GM23338 (cell line): Measurements from ENCODE around the gene PRPF39. TPM values are rescaled to one million over a fixed set of nuclear protein-coding genes. Genes with fewer than 3 reads are reported as not detected.

Source experiments
- ATAC-seq: fragments of 200-7000 bp; cut with Tn5 transposase; 3 replicates; pipeline ENCODE4 v1.9.1; 2020
- DNase-seq: peaks from one replicate; pipeline ENCODE4 v3.0.0-alpha.2; 2015; ENCODE audit warnings: low spot score
- H2AFZ ChIP-seq: fragments of 200-600 bp; sonication (generic); 2 replicates; pipeline ENCODE4 v1.8.0; 2016; ENCODE audit warnings: antibody characterized with exemption, mild to moderate bottlenecking, moderate library complexity
- H3F3A ChIP-seq: fragments of 200-600 bp; sonication (generic); replicated peaks from 2 replicates; pipeline ENCODE4 v1.8.0; 2017; ENCODE audit warnings: antibody characterized with exemption, mixed run types, low read depth
- H3K27ac ChIP-seq: fragments of 200-600 bp; sonication (generic); 2 replicates; pipeline ENCODE4 v1.6.1; 2016; ENCODE audit warnings: low read depth
- H3K27me3 ChIP-seq: fragments of 200-600 bp; sonication (generic); 2 replicates; pipeline ENCODE4 v1.8.0; 2016; ENCODE audit warnings: mild to moderate bottlenecking, mixed run types, moderate library complexity; ENCODE audit not compliant: insufficient read depth
- H3K36me3 ChIP-seq: fragments of 200-600 bp; sonication (generic); 2 replicates; pipeline ENCODE4 v1.8.0; 2016; ENCODE audit warnings: mild to moderate bottlenecking; ENCODE audit not compliant: insufficient read depth
- H3K4me1 ChIP-seq: fragments of 200-600 bp; sonication (generic); 2 replicates; pipeline ENCODE4 v1.8.0; 2016; ENCODE audit warnings: mild to moderate bottlenecking, moderate library complexity; ENCODE audit not compliant: insufficient read depth
- H3K4me2 ChIP-seq: fragments of 200-600 bp; sonication (generic); 2 replicates; pipeline ENCODE4 v1.7.1; 2017; ENCODE audit warnings: mixed run types
- H3K4me3 ChIP-seq: fragments of 200-600 bp; sonication (generic); 2 replicates; pipeline ENCODE4 v1.6.1; 2016; ENCODE audit warnings: mixed run types
- H3K79me2 ChIP-seq: fragments of 200-600 bp; sonication (generic); replicated peaks from 2 replicates; pipeline ENCODE4 v1.8.0; 2017; ENCODE audit warnings: mild to moderate bottlenecking; ENCODE audit not compliant: insufficient read depth
- H3K9me2 ChIP-seq: fragments of 200-600 bp; sonication (generic); 2 replicates; pipeline ENCODE4 v1.8.0; 2017; ENCODE audit not compliant: insufficient read depth
- H4K20me1 ChIP-seq: fragments of 200-600 bp; sonication (generic); replicated peaks from 2 replicates; pipeline ENCODE4 v1.8.0; 2017; ENCODE audit warnings: mild to moderate bottlenecking; ENCODE audit not compliant: insufficient read depth
- H3K27ac Mint-ChIP-seq: 2 replicates; pipeline ENCODE4 v1.8.0; 2020; ENCODE audit warnings: inconsistent platforms, mild to moderate bottlenecking, moderate library complexity, mixed read lengths
- H3K27me3 Mint-ChIP-seq: 3 replicates; pipeline ENCODE4 v1.8.0; 2022; ENCODE audit warnings: low read depth, mild to moderate bottlenecking, moderate library complexity, mixed read lengths, inconsistent platforms; ENCODE audit not compliant: insufficient read depth, poor library complexity
- H3K36me3 Mint-ChIP-seq: 3 replicates; pipeline ENCODE4 v1.8.0; 2021; ENCODE audit warnings: low read depth, mild to moderate bottlenecking, inconsistent platforms, moderate library complexity, mixed read lengths
- H3K4me1 Mint-ChIP-seq: 3 replicates; pipeline ENCODE4 v1.8.0; 2020; ENCODE audit warnings: mild to moderate bottlenecking, inconsistent platforms, mixed read lengths
- H3K4me3 Mint-ChIP-seq: 3 replicates; pipeline ENCODE4 v1.8.0; 2021; ENCODE audit warnings: moderate library complexity, mild to moderate bottlenecking, inconsistent platforms, mixed read lengths
- H3K9me3 Mint-ChIP-seq: 3 replicates; pipeline ENCODE4 v1.8.0; 2020; ENCODE audit warnings: moderate library complexity, mild to moderate bottlenecking, inconsistent platforms, mixed read lengths
- CREB1 ChIP-seq: fragments of 250-450 bp; sonication (Bioruptor Pico); IDR thresholded peaks from 2 replicates; pipeline ENCODE4 v1.5.0; 2020; ENCODE audit warnings: low read depth, mild to moderate bottlenecking, moderate library complexity
- EZH2 ChIP-seq: fragments of 200-600 bp; sonication (generic); IDR thresholded peaks from one replicate; pipeline ENCODE4 v1.8.0; 2017; ENCODE audit warnings: antibody characterized with exemption, mild to moderate bottlenecking, low read depth; ENCODE audit not compliant: unreplicated experiment
- EZH2phosphoT487 ChIP-seq: fragments of 200-600 bp; sonication (generic); IDR thresholded peaks from one replicate; pipeline ENCODE4 v1.8.1; 2018; ENCODE audit warnings: antibody characterized with exemption; ENCODE audit not compliant: unreplicated experiment
- JUNB ChIP-seq: IDR thresholded peaks from one replicate; pipeline ENCODE4 v1.6.1; 2016; ENCODE audit warnings: antibody characterized with exemption; ENCODE audit not compliant: unreplicated experiment
- NANOG ChIP-seq: IDR thresholded peaks from 2 replicates; pipeline ENCODE4 v1.6.1; 2016; ENCODE audit warnings: antibody characterized with exemption, borderline replicate concordance
- POLR2AphosphoS5 ChIP-seq: IDR thresholded peaks from 2 replicates; pipeline ENCODE4 v1.6.1; 2016; ENCODE audit warnings: antibody characterized with exemption, low read depth
- STAT1 ChIP-seq: IDR thresholded peaks from one replicate; pipeline ENCODE4 v1.6.1; 2016; ENCODE audit warnings: antibody characterized with exemption; ENCODE audit not compliant: unreplicated experiment
- ZNF114 ChIP-seq: fragments of 250-450 bp; sonication (Bioruptor Pico); IDR thresholded peaks from 2 replicates; pipeline ENCODE4 v1.5.0; 2020; ENCODE audit warnings: mild to moderate bottlenecking, moderate library complexity
- ZNF331 ChIP-seq: fragments of 250-450 bp; sonication (Bioruptor Pico); IDR thresholded peaks from 2 replicates; pipeline ENCODE4 v1.5.0; 2020; ENCODE audit warnings: low read depth, mild to moderate bottlenecking, moderate library complexity
- polyA plus RNA-seq: library from polyadenylated mRNA; unstranded; fragments of >200 nt; fragmentation: Nextera tagmentation; extraction: Ambion mirVana; gene quantifications from 2 replicates; pipeline ENCODE4 v1.2.1, GENCODE V29; 2016
- total RNA-seq: library from RNA; depleted of rRNA; stranded (reverse); fragments of >200 nt; shearing (Covaris generic); gene quantifications from 2 replicates; pipeline ENCODE4 v1.2.3, GENCODE V29; 2014
- TF ChIP-seq, protein P1 (sequence below): IDR thresholded peaks from 2 replicates; pipeline ENCODE4 v1.6.1; 2016; ENCODE audit warnings: antibody characterized with exemption
- TF ChIP-seq, protein P2 (sequence below), 2 experiments: fragments of 200-600 bp in 1 of 2; sonication (generic) in 1 of 2; conservative IDR thresholded peaks; 2 replicates each; pipeline versions ENCODE4 v1.5.1 to v1.6.1; 2016 to 2017; ENCODE audit warnings: antibody characterized with exemption in 2 of 2, low read depth in 2 of 2, mild to moderate bottlenecking in 2 of 2, moderate library complexity in 1 of 2
- TF ChIP-seq, protein P3 (sequence below): IDR thresholded peaks from one replicate; pipeline ENCODE4 v1.6.1; 2018; ENCODE audit warnings: antibody characterized with exemption; ENCODE audit not compliant: unreplicated experiment
- TF ChIP-seq, protein P4 (sequence below): fragments of 250-450 bp; sonication (Bioruptor Pico); IDR thresholded peaks from 2 replicates; pipeline ENCODE4 v1.5.0; 2020; ENCODE audit warnings: mild to moderate bottlenecking, moderate library complexity

PRPF39 gene
- total and polyA plus RNA-seq, 2 experiments from 2014 or later: 30.7 to 56.9 TPM

DNA sequence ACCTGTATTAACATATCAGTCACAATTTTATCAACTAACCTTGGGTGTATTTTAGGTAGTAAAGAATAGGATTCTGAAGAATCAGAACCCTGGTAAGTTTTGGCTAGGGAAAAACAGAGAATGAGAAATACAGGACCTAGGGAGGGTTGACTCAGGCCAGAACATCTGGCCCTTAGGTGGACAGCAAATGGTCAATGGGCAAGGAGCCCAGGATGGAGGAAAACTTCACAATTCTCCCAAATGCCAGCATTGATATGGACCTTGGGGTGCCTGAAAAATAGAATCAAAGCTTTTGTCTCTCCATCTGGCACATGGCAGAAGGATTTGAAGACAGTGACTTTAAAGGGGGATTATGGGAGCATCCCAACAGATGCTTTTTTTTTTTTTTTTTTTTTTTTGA is 32.7 kb upstream of the PRPF39 start:
- H3F3A ChIP-seq: no peaks in the 10 kb centered on the region
- Mint-ChIP-seq H3K27me3 (peaks cover 2% of the 10 kb centered on the region), H3K4me3 (no peak overlapping the region), H3K9me3 (no peaks in the 10 kb centered on the region), H3K4me1 (no peaks in the 10 kb centered on the region), H3K27ac (no peak overlapping the region), H3K36me3 (peaks cover 23% of the 10 kb centered on the region)
- H3K36me3 ChIP-seq: no peaks in the 10 kb centered on the region
- no peak overlapping the region for H3K4me3 ChIP-seq
- no peaks in the 10 kb centered on the region for H3K27me3 ChIP-seq
- H3K4me2 ChIP-seq: no peak overlapping the region
- no peaks in the 10 kb centered on the region; the same call in 1 of the 2 replicates for H4K20me1 ChIP-seq
- no peaks in the 10 kb centered on the region for H3K79me2 ChIP-seq
- DNase-seq: no peak
- H3K9me2 ChIP-seq: no peaks in the 10 kb centered on the region
- no peaks in the 10 kb centered on the region for H3K4me1 ChIP-seq
- TF ChIP-seq POLR2AphosphoS5: no peak
- TF ChIP-seq NANOG: no peak
- TF ChIP-seq, protein P1, sequence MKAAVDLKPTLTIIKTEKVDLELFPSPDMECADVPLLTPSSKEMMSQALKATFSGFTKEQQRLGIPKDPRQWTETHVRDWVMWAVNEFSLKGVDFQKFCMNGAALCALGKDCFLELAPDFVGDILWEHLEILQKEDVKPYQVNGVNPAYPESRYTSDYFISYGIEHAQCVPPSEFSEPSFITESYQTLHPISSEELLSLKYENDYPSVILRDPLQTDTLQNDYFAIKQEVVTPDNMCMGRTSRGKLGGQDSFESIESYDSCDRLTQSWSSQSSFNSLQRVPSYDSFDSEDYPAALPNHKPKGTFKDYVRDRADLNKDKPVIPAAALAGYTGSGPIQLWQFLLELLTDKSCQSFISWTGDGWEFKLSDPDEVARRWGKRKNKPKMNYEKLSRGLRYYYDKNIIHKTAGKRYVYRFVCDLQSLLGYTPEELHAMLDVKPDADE: no peak
- TF ChIP-seq, protein P2, sequence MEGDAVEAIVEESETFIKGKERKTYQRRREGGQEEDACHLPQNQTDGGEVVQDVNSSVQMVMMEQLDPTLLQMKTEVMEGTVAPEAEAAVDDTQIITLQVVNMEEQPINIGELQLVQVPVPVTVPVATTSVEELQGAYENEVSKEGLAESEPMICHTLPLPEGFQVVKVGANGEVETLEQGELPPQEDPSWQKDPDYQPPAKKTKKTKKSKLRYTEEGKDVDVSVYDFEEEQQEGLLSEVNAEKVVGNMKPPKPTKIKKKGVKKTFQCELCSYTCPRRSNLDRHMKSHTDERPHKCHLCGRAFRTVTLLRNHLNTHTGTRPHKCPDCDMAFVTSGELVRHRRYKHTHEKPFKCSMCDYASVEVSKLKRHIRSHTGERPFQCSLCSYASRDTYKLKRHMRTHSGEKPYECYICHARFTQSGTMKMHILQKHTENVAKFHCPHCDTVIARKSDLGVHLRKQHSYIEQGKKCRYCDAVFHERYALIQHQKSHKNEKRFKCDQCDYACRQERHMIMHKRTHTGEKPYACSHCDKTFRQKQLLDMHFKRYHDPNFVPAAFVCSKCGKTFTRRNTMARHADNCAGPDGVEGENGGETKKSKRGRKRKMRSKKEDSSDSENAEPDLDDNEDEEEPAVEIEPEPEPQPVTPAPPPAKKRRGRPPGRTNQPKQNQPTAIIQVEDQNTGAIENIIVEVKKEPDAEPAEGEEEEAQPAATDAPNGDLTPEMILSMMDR (conservative IDR thresholded peaks at IDR 0.05; ENCODE audit: low read depth in 2 of 2): no peak
- TF ChIP-seq EZH2phosphoT487: no peak
- TF ChIP-seq STAT1: no peak
- TF ChIP-seq ZNF114 (CRISPR knock-in tag): no peak
- no peak for TF ChIP-seq CREB1
- TF ChIP-seq, protein P3, sequence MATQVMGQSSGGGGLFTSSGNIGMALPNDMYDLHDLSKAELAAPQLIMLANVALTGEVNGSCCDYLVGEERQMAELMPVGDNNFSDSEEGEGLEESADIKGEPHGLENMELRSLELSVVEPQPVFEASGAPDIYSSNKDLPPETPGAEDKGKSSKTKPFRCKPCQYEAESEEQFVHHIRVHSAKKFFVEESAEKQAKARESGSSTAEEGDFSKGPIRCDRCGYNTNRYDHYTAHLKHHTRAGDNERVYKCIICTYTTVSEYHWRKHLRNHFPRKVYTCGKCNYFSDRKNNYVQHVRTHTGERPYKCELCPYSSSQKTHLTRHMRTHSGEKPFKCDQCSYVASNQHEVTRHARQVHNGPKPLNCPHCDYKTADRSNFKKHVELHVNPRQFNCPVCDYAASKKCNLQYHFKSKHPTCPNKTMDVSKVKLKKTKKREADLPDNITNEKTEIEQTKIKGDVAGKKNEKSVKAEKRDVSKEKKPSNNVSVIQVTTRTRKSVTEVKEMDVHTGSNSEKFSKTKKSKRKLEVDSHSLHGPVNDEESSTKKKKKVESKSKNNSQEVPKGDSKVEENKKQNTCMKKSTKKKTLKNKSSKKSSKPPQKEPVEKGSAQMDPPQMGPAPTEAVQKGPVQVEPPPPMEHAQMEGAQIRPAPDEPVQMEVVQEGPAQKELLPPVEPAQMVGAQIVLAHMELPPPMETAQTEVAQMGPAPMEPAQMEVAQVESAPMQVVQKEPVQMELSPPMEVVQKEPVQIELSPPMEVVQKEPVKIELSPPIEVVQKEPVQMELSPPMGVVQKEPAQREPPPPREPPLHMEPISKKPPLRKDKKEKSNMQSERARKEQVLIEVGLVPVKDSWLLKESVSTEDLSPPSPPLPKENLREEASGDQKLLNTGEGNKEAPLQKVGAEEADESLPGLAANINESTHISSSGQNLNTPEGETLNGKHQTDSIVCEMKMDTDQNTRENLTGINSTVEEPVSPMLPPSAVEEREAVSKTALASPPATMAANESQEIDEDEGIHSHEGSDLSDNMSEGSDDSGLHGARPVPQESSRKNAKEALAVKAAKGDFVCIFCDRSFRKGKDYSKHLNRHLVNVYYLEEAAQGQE: no peak
- no peak for TF ChIP-seq EZH2
- TF ChIP-seq, protein P4, sequence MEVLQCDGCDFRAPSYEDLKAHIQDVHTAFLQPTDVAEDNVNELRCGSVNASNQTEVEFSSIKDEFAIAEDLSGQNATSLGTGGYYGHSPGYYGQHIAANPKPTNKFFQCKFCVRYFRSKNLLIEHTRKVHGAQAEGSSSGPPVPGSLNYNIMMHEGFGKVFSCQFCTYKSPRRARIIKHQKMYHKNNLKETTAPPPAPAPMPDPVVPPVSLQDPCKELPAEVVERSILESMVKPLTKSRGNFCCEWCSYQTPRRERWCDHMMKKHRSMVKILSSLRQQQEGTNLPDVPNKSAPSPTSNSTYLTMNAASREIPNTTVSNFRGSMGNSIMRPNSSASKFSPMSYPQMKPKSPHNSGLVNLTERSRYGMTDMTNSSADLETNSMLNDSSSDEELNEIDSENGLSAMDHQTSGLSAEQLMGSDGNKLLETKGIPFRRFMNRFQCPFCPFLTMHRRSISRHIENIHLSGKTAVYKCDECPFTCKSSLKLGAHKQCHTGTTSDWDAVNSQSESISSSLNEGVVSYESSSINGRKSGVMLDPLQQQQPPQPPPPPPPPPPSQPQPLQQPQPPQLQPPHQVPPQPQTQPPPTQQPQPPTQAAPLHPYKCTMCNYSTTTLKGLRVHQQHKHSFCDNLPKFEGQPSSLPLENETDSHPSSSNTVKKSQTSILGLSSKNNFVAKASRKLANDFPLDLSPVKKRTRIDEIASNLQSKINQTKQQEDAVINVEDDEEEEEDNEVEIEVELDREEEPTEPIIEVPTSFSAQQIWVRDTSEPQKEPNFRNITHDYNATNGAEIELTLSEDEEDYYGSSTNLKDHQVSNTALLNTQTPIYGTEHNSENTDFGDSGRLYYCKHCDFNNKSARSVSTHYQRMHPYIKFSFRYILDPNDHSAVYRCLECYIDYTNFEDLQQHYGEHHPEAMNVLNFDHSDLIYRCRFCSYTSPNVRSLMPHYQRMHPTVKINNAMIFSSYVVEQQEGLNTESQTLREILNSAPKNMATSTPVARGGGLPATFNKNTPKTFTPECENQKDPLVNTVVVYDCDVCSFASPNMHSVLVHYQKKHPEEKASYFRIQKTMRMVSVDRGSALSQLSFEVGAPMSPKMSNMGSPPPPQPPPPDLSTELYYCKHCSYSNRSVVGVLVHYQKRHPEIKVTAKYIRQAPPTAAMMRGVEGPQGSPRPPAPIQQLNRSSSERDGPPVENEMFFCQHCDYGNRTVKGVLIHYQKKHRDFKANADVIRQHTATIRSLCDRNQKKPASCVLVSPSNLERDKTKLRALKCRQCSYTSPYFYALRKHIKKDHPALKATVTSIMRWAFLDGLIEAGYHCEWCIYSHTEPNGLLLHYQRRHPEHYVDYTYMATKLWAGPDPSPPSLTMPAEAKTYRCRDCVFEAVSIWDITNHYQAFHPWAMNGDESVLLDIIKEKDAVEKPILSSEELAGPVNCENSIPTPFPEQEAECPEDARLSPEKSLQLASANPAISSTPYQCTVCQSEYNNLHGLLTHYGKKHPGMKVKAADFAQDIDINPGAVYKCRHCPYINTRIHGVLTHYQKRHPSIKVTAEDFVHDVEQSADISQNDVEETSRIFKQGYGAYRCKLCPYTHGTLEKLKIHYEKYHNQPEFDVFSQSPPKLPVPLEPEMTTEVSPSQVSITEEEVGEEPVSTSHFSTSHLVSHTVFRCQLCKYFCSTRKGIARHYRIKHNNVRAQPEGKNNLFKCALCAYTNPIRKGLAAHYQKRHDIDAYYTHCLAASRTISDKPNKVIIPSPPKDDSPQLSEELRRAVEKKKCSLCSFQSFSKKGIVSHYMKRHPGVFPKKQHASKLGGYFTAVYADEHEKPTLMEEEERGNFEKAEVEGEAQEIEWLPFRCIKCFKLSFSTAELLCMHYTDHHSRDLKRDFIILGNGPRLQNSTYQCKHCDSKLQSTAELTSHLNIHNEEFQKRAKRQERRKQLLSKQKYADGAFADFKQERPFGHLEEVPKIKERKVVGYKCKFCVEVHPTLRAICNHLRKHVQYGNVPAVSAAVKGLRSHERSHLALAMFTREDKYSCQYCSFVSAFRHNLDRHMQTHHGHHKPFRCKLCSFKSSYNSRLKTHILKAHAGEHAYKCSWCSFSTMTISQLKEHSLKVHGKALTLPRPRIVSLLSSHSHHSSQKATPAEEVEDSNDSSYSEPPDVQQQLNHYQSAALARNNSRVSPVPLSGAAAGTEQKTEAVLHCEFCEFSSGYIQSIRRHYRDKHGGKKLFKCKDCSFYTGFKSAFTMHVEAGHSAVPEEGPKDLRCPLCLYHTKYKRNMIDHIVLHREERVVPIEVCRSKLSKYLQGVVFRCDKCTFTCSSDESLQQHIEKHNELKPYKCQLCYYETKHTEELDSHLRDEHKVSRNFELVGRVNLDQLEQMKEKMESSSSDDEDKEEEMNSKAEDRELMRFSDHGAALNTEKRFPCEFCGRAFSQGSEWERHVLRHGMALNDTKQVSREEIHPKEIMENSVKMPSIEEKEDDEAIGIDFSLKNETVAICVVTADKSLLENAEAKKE: no peak
- no peak for TF ChIP-seq ZNF331 (CRISPR knock-in tag)
- TF ChIP-seq JUNB: no peak
- ATAC-seq: no peak
- no peak overlapping the region for H2AFZ ChIP-seq
- no peak overlapping the region for H3K27ac ChIP-seq
